Heart left ventricle (tissue), 16 donors: ENCODE measurements around the gene CERS3. TPM values are rescaled to one million over a fixed set of nuclear protein-coding genes. Genes with fewer than 3 reads are reported as not detected.

ENCODE experiments used
- ATAC-seq, 4 donors: fragments of 200-7000 bp; cut with Tn5 transposase; one replicate each; pipeline ENCODE4 v1.9.1; 2020 to 2022; ENCODE audit warnings: moderate library complexity in 4 of 4, mild to moderate bottlenecking in 3 of 4, moderate number of reproducible peaks in 1 of 4
- DNase-seq, 5 donors: peaks; one replicate each; pipeline ENCODE4 v3.0.0-alpha.2; 2020
- H3K27ac ChIP-seq, 12 donors: fragments of 200-600 bp; sonication (generic) in 4 of 12; one replicate each; pipeline versions ENCODE4 v1.5.0 to v1.8.0; 2016 to 2022; ENCODE audit warnings: mild to moderate bottlenecking in 2 of 12
- H3K27me3 ChIP-seq, 9 donors: fragments of 200-600 bp; sonication (generic) in 2 of 9; one replicate each; pipeline versions ENCODE4 v1.5.1 to v1.8.0; 2016 to 2022; ENCODE audit warnings: mild to moderate bottlenecking in 3 of 9
- H3K36me3 ChIP-seq, 9 donors: fragments of 200-600 bp; sonication (generic) in 2 of 9; one replicate each; pipeline versions ENCODE4 v1.5.0 to v1.8.0; 2018 to 2022; ENCODE audit warnings: mild to moderate bottlenecking in 2 of 9
- H3K4me1 ChIP-seq, 12 donors: fragments of 200-600 bp; sonication (generic) in 4 of 12; one replicate each; pipeline versions ENCODE4 v1.5.0 to v1.8.0; 2016 to 2022; ENCODE audit warnings: mild to moderate bottlenecking in 3 of 12
- H3K4me3 ChIP-seq, 12 donors: fragments of 200-600 bp; sonication (generic) in 4 of 12; one replicate each; pipeline versions ENCODE4 v1.5.0 to v1.8.0; 2017 to 2022; ENCODE audit warnings: mild to moderate bottlenecking in 9 of 12, moderate library complexity in 4 of 12
- H3K9me3 ChIP-seq, 12 donors: fragments of 200-600 bp; sonication (generic) in 4 of 12; one replicate each; pipeline versions ENCODE4 v1.5.0 to v1.8.0; 2016 to 2022; ENCODE audit warnings: mild to moderate bottlenecking in 1 of 12
- CTCF ChIP-seq, 12 donors: fragments of 200-600 bp; sonication (generic) in 4 of 12; IDR thresholded peaks; one replicate each; pipeline versions ENCODE4 v1.5.0 to v1.8.0; 2018 to 2022; ENCODE audit warnings: antibody characterized with exemption in 12 of 12, mild to moderate bottlenecking in 5 of 12
- POLR2A ChIP-seq, 2 donors: fragments of 450-650 bp; IDR thresholded peaks; one replicate each; pipeline ENCODE4 v1.6.1; 2017; ENCODE audit warnings: antibody characterized with exemption in 2 of 2, mild to moderate bottlenecking in 2 of 2, moderate library complexity in 2 of 2
- WGBS, 4 donors: extraction: QIAGEN DNeasy Blood & Tissue Kit in 2 of 4; methylation state at CpG; one replicate each; pipeline versions ENCODE4 v1.1.5 to v1.1.7; 2013 to 2018; 5-methylcytosine and 5-hydroxymethylcytosine counted together
- intact Hi-C, 10 donors: fragments of 100-400 bp; cut with DNase I; formaldehyde crosslinking; loops; one replicate each; pipeline versions ENCODE4 v1.11.1 to v1.14.2; 2022
- polyA plus RNA-seq, 2 donors: library from polyadenylated mRNA; stranded (reverse); fragments of 200-250 nt; gene quantifications; one replicate each; pipeline ENCODE4 v1.2.3, GENCODE V29; 2013
- total RNA-seq, 9 donors: library from RNA; depleted of rRNA in 2 of 9; stranded (reverse); fragments of >200 nt in 2 of 9; fragmentation: NEBNext Ultra II Directional in 3 of 9; extraction: Animal tissue kit (Norgen Biotek cat#: 25700) in 3 of 9; gene quantifications; one replicate each; pipeline versions ENCODE4 v1.1.0 to v1.2.4, GENCODE V29; 2016 to 2023
- donor health status: ischemic (EF 13 %, LVEDD 7.1; RV severe dilation, severe dysfunction).
- donor health status: healthy with polysubstance abuse.
- donor health status: DM: no; HTN: yes; CAD: no.
- donor health status: DM: no; HTN: no; CAD: no.
- donor health status: ischemic (EF 25% LVEDD 6.9; RV normal size, moderate dysfunction).
- donor health status: ischemic (EF 25% LVEDD 5.7; RV mildly dilated, moderate dysfunction).
- donor health status: healthy.
- donor health status: DM: yes; HTN: yes; CAD: no.
- donor health status: ischemic (EF 35%, LVEDD 5.7; RV mildly dilated, moderate dysfunction).
- donor health status: nonischemic (EF 11% LVEDD 7.7; RV severe dilation, severe dysfunction).
- donor health status: DM: yes; HTN: yes; CAD: no.
- donor health status: PGD.
- donor health status: ischemic (EF 29% LVEDD 5.4; RV normal size, mild dysfunction).
- donor health status: nonischemic (EF 23%, LVEDD 6.1; RV moderate dilation, normal function).

The CERS3 gene
- total and polyA plus RNA-seq, 11 donors, result not detected

GRCh38 chr15:100430411-100430810, 98.3 kb downstream of the CERS3 start:
- ATAC-seq (no peak), DNase-seq (no peak)
- H3K9me3 ChIP-seq, result peaks cover 0 to under 1% (median 0%) of the 10 kb centered on the region in 12 donors
- H3K27me3 ChIP-seq, result no peaks in the 10 kb centered on the region
- no peak overlapping the region for H3K4me3 ChIP-seq
- TF ChIP-seq CTCF (IDR thresholded peaks at IDR 0.05) (no peak), POLR2A (IDR thresholded peaks at IDR 0.05) (no peak)
- no peaks in the 10 kb centered on the region for H3K4me1 ChIP-seq
- intact Hi-C loops, result loop anchor here in 1 of 10 donors (10.0 kb wide), 1 partner anchor 134 kb away; no protein-coding TSS in a partner anchor
- 76 to 84% (median 82%) methylated on average over 1 of the region's 1 CpG for WGBS, 4 donors
- H3K36me3 ChIP-seq, result no peaks in the 10 kb centered on the region
- no peak overlapping the region for H3K27ac ChIP-seq

DNA sequence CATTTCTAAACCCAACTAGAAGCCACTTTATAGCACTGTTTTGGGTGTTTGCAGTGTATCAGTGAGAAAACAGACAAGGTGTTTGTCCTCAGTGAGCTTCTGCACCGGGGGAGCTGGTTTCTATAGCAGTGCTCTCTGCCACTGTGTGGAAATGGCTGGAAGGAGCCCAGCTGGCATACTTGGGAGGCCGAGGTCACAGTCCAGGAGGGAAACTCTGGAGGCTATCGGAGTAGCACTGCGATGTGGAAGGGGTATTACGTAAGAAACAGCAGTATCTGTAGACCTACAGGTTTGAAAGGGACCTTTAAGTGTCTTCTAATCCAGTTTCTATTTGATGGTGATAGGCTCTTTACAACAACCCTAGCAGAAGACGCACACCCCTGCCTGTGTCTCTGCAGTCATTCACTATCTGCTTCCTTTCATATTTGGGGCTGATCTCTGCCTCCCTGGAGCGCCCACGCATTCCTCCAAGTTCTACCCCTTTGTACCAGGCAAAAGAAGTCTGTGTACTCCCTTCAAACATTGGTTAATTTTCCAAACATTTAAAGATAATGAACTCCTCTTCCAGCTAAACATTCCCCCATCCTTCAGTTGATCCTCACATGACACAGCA, 99.5 kb downstream of the CERS3 start:
- no peak for TF ChIP-seq CTCF (IDR thresholded peaks at IDR 0.05)
- H3K9me3 ChIP-seq, result peaks cover 0 to 12% (median 7%) of the 10 kb centered on the region in 12 donors
- H3K4me1 ChIP-seq, result no peaks in the 10 kb centered on the region
- WGBS, 4 donors, result 45 to 70% (median 61%) methylated on average over 8 of the region's 8 CpGs
- H3K27me3 ChIP-seq, result no peaks in the 10 kb centered on the region
- no peak overlapping the region for H3K27ac ChIP-seq
- intact Hi-C loops, result no loop called here
- peak in 3 of 4 donors; percentile 26 to 85 (median 78) for ATAC-seq
- no peak overlapping the region for H3K4me3 ChIP-seq
- peak in 2 of 5 donors; percentile 40 to 46 for DNase-seq
- H3K36me3 ChIP-seq, result no peaks in the 10 kb centered on the region

GRCh38 chr15:100426937-100427336, 101.8 kb downstream of the CERS3 start:
- intact Hi-C loops, result no loop called here
- H3K27ac ChIP-seq, result no peak overlapping the region
- no peaks in the 10 kb centered on the region for H3K4me1 ChIP-seq
- H3K9me3 ChIP-seq, result peaks cover 0 to 24% (median 10%) of the 10 kb centered on the region in 12 donors
- H3K36me3 ChIP-seq, result no peaks in the 10 kb centered on the region
- no peak overlapping the region for H3K4me3 ChIP-seq
- 53 to 77% (median 72%) methylated on average over 10 of the region's 10 CpGs for WGBS, 4 donors
- H3K27me3 ChIP-seq, result no peaks in the 10 kb centered on the region
- TF ChIP-seq CTCF (IDR thresholded peaks at IDR 0.05) (no peak), POLR2A (IDR thresholded peaks at IDR 0.05) (no peak)
- no peak for ATAC-seq
- DNase-seq, result peak in 1 of 5 donors; percentile 22

DNA sequence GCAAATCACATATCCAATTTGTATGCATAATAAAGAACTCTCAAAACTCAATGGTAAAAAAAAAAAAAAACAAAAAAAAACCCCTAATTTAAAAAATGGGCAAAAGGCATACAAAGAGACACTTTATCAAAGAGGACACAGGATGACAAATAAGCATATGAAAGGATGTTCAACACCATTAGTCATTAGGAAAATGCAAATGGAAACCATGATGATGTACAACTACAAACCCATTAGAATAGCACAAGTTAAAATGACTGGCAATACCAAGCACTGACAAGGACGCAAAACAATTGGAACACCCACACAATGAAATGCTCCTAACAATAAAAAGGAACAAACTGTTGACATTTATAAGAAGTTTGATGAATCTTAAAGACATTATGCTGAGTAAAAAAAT, 123.6 kb downstream of the CERS3 start:
- Histone ChIP-seq H3K4me1 (no peaks in the 10 kb centered on the region), H3K36me3 (no peaks in the 10 kb centered on the region), H3K4me3 (no peak overlapping the region), H3K27me3 (no peaks in the 10 kb centered on the region), H3K27ac (no peak overlapping the region), H3K9me3 (peaks cover 0 to 16% (median 1%) of the 10 kb centered on the region in 12 donors)
- DNase-seq (no peak), ATAC-seq (no peak)
- 93 to 97% (median 94%) methylated on average over 1 of the region's 1 CpG for WGBS, 4 donors
- TF ChIP-seq POLR2A (IDR thresholded peaks at IDR 0.05) (no peak), CTCF (IDR thresholded peaks at IDR 0.05) (no peak)
- intact Hi-C loops, result no loop called here
